Gastrocnemius medialis (tissue), 4 donors: Measurements from ENCODE around the gene BCAP31. TPM values are rescaled to one million over a fixed set of nuclear protein-coding genes. Genes with fewer than 3 reads are reported as not detected.

Experiments used
- ATAC-seq, 2 donors: fragments of 150-250 bp; one replicate each; pipeline ENCODE4 v1.9.1; 2016
- DNase-seq, 2 donors: peaks; one replicate each; pipeline ENCODE4 v3.0.0-alpha.2; 2019
- H3K27ac ChIP-seq, 4 donors: fragments of 200-600 bp; sonication (generic); 1 replicate in 1 of 4; 2 replicates in 3 of 4; pipeline ENCODE4 v1.5.1; 2016 to 2018; ENCODE audit warnings: mild to moderate bottlenecking in 2 of 4, moderate library complexity in 1 of 4
- H3K27me3 ChIP-seq, 3 donors: fragments of 200-600 bp; sonication (generic) in 2 of 3; 1 replicate in 1 of 3; 2 replicates in 2 of 3; pipeline versions ENCODE4 v1.5.1 to v1.6.0; 2016 to 2019; ENCODE audit warnings: mild to moderate bottlenecking in 1 of 3, moderate library complexity in 1 of 3
- H3K36me3 ChIP-seq, 2 donors: fragments of 200-600 bp; sonication (generic) in 1 of 2; one replicate each; pipeline ENCODE4 v1.5.1; 2017 to 2018
- H3K4me1 ChIP-seq, 2 donors: fragments of 200-600 bp; sonication (generic) in 1 of 2; one replicate each; pipeline ENCODE4 v1.5.1; 2016 to 2017; ENCODE audit warnings: mild to moderate bottlenecking in 2 of 2
- H3K4me3 ChIP-seq, 4 donors: fragments of 200-600 bp; sonication (generic) in 3 of 4; 1 replicate in 1 of 4; 2 replicates in 3 of 4; pipeline ENCODE4 v1.5.1; 2016 to 2019; ENCODE audit warnings: mild to moderate bottlenecking in 2 of 4
- H3K9me3 ChIP-seq, 3 donors: fragments of 200-600 bp; sonication (generic) in 2 of 3; 1 replicate in 1 of 3; 2 replicates in 2 of 3; pipeline ENCODE4 v1.5.1; 2016 to 2019
- CTCF ChIP-seq, 5 experiments: fragments of 450-650 bp in 3 of 5; fragments of 200-600 bp in 2 of 5; sonication (generic) in 2 of 5; IDR thresholded peaks in 4 of 5; conservative IDR thresholded peaks in 1 of 5; 1 replicate in 4 of 5; 2 replicates in 1 of 5; pipeline ENCODE4 v1.5.1; 2016 to 2019; ENCODE audit warnings: antibody characterized with exemption in 5 of 5, mild to moderate bottlenecking in 3 of 5, moderate library complexity in 3 of 5
- POLR2A ChIP-seq, 2 donors: fragments of 450-650 bp; IDR thresholded peaks; one replicate each; pipeline ENCODE4 v1.6.1; 2017; ENCODE audit warnings: antibody characterized with exemption in 2 of 2, mild to moderate bottlenecking in 2 of 2, moderate library complexity in 2 of 2
- in situ Hi-C, 4 donors: fragments of 200-750 bp; cut with MboI; loops; one replicate each; pipeline versions ENCODE4 v1.15.0 to v1.8.0; 2017; ENCODE audit warnings: low sequenced_read_pairs in 4 of 4
- intact Hi-C: fragments of 100-400 bp; cut with DNase I; formaldehyde crosslinking; loops from one replicate; pipeline ENCODE4 v1.15.1; 2023; ENCODE audit warnings: low total_unique reads
- total RNA-seq, 4 donors: library from RNA; depleted of rRNA; stranded (reverse); fragments of >200 nt; gene quantifications; one replicate each; pipeline versions ENCODE4 v1.1.0 to v1.2.3, GENCODE V29; 2016

BCAP31 gene
- total RNA-seq, 4 donors from 2014 or later: 41.5 to 91.9 (median 48.3) TPM

- no peak for ATAC-seq
These were observed 64.9 kb downstream of the BCAP31 start for GRCh38 chrX:153659268-153659667.

DNA sequence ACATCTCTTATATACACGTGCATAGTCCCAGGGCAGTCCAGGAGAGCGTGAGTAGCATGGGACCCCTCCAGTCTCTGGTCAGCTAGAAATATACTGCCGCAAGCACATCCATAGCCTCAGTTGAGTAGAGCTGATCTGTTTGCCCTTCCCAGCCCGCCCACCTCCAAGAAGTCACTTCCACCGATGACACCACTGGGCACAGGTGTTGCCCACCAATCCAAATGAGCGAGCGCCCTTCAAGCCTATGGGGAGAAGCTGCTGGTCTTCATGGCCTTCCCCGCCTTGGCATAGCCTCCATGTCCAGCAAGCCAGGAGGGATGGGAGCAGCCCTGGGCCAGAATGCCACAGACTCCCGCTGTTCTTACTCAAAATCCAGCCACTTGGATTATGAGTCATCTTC, 67.0 kb downstream of the BCAP31 start:
- ATAC-seq (no peak), DNase-seq (no peak)
- intact Hi-C loops (no loop called here), in situ Hi-C loops (loop anchor here in 1 of 4 donors (25.0 kb wide), 1 partner anchor 695 kb away; no protein-coding TSS in a partner anchor)
- no peaks in the 10 kb centered on the region for H3K9me3 ChIP-seq
- H3K27me3 ChIP-seq: peaks cover 0 to 22% (median 0%) of the 10 kb centered on the region in 3 donors
- H3K4me3 ChIP-seq: no peak overlapping the region
- TF ChIP-seq CTCF (IDR thresholded peaks at IDR 0.05 in 4 of 5, conservative IDR thresholded peaks at IDR 0.05 in 1 of 5) (no peak), POLR2A (IDR thresholded peaks at IDR 0.05) (no peak)
- H3K36me3 ChIP-seq: no peaks in the 10 kb centered on the region
- H3K27ac ChIP-seq: no peak overlapping the region
- H3K4me1 ChIP-seq: no peaks in the 10 kb centered on the region

More at GRCh38 chrX:153659268-153659667, 64.9 kb downstream of the BCAP31 start:
- Histone ChIP-seq H3K27ac (no peak overlapping the region), H3K9me3 (no peaks in the 10 kb centered on the region), H3K27me3 (peaks cover 0 to 25% (median 6%) of the 10 kb centered on the region in 3 donors), H3K4me3 (no peak overlapping the region), H3K36me3 (no peaks in the 10 kb centered on the region), H3K4me1 (no peaks in the 10 kb centered on the region)
- no peak for TF ChIP-seq CTCF (IDR thresholded peaks at IDR 0.05 in 4 of 5, conservative IDR thresholded peaks at IDR 0.05 in 1 of 5)
- TF ChIP-seq POLR2A (IDR thresholded peaks at IDR 0.05): no peak
- in situ Hi-C loops (loop anchor here in 1 of 4 donors (25.0 kb wide), 1 partner anchor 697 kb away; no protein-coding TSS in a partner anchor), intact Hi-C loops (no loop called here)
- no peak for DNase-seq

GRCh38 chrX:153653556-153653955, 70.6 kb downstream of the BCAP31 start:
- in situ Hi-C loops (loop anchor here in 1 of 4 donors (25.0 kb wide), 1 partner anchor 691 kb away; no protein-coding TSS in a partner anchor), intact Hi-C loops (no loop called here)
- no peak for DNase-seq
- TF ChIP-seq CTCF (IDR thresholded peaks at IDR 0.05 in 4 of 5, conservative IDR thresholded peaks at IDR 0.05 in 1 of 5): no peak
- TF ChIP-seq POLR2A (IDR thresholded peaks at IDR 0.05): no peak
- H3K27me3 ChIP-seq: peaks cover 0 to 7% (median 0%) of the 10 kb centered on the region in 3 donors
- H3K4me1 ChIP-seq: no peaks in the 10 kb centered on the region
- H3K27ac ChIP-seq: no peak overlapping the region
- H3K4me3 ChIP-seq: no peak overlapping the region
- no peaks in the 10 kb centered on the region for H3K36me3 ChIP-seq
- no peak for ATAC-seq
- H3K9me3 ChIP-seq: no peaks in the 10 kb centered on the region

DNA sequence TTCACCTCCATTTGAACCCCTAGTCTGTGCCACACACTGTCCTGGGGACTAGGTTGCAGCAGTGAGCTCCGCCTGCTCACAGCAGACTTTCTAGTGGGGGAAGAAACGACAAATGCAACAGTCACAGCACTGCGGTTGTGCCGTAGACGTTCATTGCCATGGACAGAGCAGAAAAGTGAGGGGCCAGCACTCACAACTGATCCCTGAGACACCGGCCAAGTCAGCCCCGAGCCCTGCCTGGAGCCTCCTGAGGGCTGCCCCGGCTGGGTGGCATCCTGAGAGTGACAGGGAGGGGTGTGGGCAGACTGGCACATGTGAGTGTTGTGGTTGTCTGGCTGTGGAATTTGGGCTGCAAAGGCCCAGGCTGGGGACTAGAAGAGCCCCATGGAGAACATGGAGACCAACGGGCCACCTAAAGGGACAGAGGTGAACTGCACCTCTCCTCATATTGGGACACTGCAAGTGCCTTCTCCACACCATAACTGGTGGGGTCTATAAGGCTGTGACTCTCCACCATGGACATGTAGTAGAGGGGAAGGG, 72.6 kb downstream of the BCAP31 start:
- no peak overlapping the region for H3K4me3 ChIP-seq
- DNase-seq (no peak), ATAC-seq (no peak)
- H3K4me1 ChIP-seq: no peaks in the 10 kb centered on the region
- H3K36me3 ChIP-seq: no peaks in the 10 kb centered on the region
- in situ Hi-C loops: loop anchor here in 1 of 4 donors (25.0 kb wide), 1 partner anchor 689 kb away; no protein-coding TSS in a partner anchor
- intact Hi-C loops: no loop called here
- no peaks in the 10 kb centered on the region for H3K9me3 ChIP-seq
- H3K27me3 ChIP-seq: peaks cover 0 to 22% (median 3%) of the 10 kb centered on the region in 3 donors
- H3K27ac ChIP-seq: no peak overlapping the region
- no peak for TF ChIP-seq POLR2A (IDR thresholded peaks at IDR 0.05)
- no peak for TF ChIP-seq CTCF (IDR thresholded peaks at IDR 0.05 in 4 of 5, conservative IDR thresholded peaks at IDR 0.05 in 1 of 5)
